Measurements from ENCODE around the gene AADACL2. TPM values are rescaled to one million over a fixed set of nuclear protein-coding genes. Genes with fewer than 3 reads are reported as not detected.

The AADACL2 gene
- total and polyA plus RNA-seq, 2 donors (not counting 1 experiment from before 2014, with no cell fraction given): not detected

DNA sequence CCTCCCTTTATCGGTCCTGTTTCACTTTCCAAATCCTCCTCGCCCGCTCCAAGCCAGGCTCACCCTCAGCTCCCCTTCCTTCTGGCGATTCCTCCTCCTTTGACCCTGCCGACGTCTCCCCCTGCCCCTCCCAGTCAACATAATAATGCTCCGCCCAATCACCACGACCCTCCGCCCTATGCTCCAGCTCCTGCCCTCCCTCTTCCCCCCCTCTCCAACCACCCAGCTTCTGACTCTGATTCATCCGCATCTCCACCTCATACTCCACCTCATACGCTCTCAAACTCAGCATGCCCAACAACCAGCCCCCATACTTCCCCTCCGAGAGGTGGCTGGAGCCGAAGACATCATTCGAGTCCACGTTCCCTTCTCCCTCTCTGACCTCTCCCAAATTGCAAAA, 73.1 kb downstream of the AADACL2 start:
- peaks cover 0 to 19% (median 0%) of the 10 kb centered on the region in 3 donors for H3K9me3 ChIP-seq (ENCODE audit: control extremely low read depth in 1 of 3, control insufficient read depth in 2 of 3, insufficient read depth in 1 of 3, low read length in 2 of 3)
- H3K27ac ChIP-seq (ENCODE audit: low read length in 2 of 2): no peak overlapping the region
- H2AFZ ChIP-seq (ENCODE audit: insufficient read depth, low read depth, low read length, poor library complexity, severe bottlenecking): no peak overlapping the region
- Mint-ChIP-seq H3K4me1 (no peaks in the 10 kb centered on the region), H3K27ac (no peak overlapping the region), H3K4me3 (no peak overlapping the region), H3K27me3 (no peaks in the 10 kb centered on the region), H3K9me3 (ENCODE audit: insufficient read depth) (peaks cover 6% of the 10 kb centered on the region)
- ATAC-seq (ENCODE audit: low read depth): no peak
- ChIA-PET POLR2A (no interaction called here), CTCF (no interaction called here)
- no peaks in the 10 kb centered on the region for H4K20me1 ChIP-seq (ENCODE audit: control insufficient read depth, insufficient read depth, low read length, poor library complexity, severe bottlenecking)
- no peaks in the 10 kb centered on the region for H3K27me3 ChIP-seq (replicated peaks in 1 of 4; ENCODE audit: control extremely low read depth in 1 of 4, control insufficient read depth in 3 of 4, insufficient read depth in 4 of 4, low read length in 3 of 4)
- no peaks in the 10 kb centered on the region for H3K4me1 ChIP-seq (ENCODE audit: control insufficient read depth in 2 of 2, insufficient read depth in 2 of 2, low read length in 2 of 2)
- intact Hi-C loops (cut with micrococcal nuclease): no loop called here
- H3K36me3 ChIP-seq (replicated peaks in 1 of 2; ENCODE audit: control extremely low read depth in 1 of 2, control insufficient read depth in 1 of 2, extremely low read depth in 1 of 2, insufficient read depth in 2 of 2, low read length in 1 of 2): no peaks in the 10 kb centered on the region
- WGBS (ENCODE audit: insufficient coverage): 96% methylated on average over 15 of the region's 15 CpGs
- H3K4me2 ChIP-seq (replicated peaks; ENCODE audit: low read depth, low read length, poor library complexity, severe bottlenecking): no peak overlapping the region
- DNase-seq: no peak
- H3K79me2 ChIP-seq (ENCODE audit: control insufficient read depth, insufficient read depth, low read length): no peaks in the 10 kb centered on the region
- H3K4me3 ChIP-seq (ENCODE audit: control extremely low read depth in 1 of 5, extremely low read depth in 1 of 5, insufficient read depth in 1 of 5, low read depth in 2 of 5, low read length in 4 of 5): no peak overlapping the region
- TF ChIP-seq EZH2 (IDR thresholded peaks at IDR 0.05; ENCODE audit: borderline replicate concordance, insufficient read depth, low read depth, low read length, poor library complexity, severe bottlenecking): no peak
- TF ChIP-seq, protein P1, sequence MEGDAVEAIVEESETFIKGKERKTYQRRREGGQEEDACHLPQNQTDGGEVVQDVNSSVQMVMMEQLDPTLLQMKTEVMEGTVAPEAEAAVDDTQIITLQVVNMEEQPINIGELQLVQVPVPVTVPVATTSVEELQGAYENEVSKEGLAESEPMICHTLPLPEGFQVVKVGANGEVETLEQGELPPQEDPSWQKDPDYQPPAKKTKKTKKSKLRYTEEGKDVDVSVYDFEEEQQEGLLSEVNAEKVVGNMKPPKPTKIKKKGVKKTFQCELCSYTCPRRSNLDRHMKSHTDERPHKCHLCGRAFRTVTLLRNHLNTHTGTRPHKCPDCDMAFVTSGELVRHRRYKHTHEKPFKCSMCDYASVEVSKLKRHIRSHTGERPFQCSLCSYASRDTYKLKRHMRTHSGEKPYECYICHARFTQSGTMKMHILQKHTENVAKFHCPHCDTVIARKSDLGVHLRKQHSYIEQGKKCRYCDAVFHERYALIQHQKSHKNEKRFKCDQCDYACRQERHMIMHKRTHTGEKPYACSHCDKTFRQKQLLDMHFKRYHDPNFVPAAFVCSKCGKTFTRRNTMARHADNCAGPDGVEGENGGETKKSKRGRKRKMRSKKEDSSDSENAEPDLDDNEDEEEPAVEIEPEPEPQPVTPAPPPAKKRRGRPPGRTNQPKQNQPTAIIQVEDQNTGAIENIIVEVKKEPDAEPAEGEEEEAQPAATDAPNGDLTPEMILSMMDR (IDR thresholded peaks at IDR 0.05): no peak
- H3K9ac ChIP-seq (ENCODE audit: low read length): no peak overlapping the region

Other genes with a start within 250 kb of the AADACL2 start
- gene AADAC, start 80.2 kb downstream of the AADACL2 start, total RNA-seq: not detected in 2 replicates
- not detected in 2 replicates for gene AADAC, start 80.2 kb downstream of the AADACL2 start, polyA plus RNA-seq
- not detected in 2 replicates for gene SUCNR1, start 139.7 kb downstream of the AADACL2 start, total RNA-seq
- gene SUCNR1, start 139.7 kb downstream of the AADACL2 start, polyA plus RNA-seq: not detected in 2 replicates

All from B cell (primary cell).